ENCODE measurements around the gene ADCY9.

The ADCY9 gene

DNA sequence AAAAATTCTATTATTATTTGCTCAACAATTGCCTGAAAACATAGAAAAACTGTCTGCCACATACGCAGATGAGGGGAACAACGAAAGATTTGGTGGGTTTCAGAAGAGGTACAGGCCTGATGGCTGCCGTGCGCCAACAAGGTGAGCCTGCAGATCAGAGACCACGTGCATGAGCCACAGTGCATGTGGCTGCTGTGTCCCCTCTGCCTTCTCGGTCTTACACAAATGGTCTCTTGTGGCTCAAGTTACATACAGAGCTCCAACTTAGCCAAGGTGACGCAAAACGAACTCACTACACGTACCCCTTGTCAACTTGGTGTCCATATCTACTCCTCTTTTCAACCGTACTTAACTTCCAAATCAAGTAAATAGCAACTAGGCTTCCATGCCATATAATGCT lies 82.3 kb downstream of the ADCY9 start:
- DNase-seq, result no peak

DNA sequence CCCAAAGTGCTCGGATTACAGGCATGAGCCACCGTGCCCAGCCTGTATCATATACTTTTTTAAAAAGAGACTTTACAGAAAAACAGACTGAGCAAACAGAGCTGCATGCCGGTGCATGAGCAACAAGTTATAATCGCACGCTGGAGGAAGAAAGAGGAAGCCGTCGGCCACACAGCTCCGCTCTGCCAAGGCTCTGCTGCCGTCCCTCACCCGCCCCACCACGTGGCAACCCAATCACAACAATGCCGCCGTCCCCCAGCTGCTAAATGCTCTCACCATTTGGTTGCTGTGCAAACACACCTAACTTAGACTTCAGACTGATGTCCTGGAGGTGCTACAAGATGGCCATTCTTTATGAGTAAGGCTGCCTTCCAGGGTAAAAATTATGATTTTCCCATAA lies 83.5 kb downstream of the ADCY9 start:
- peak in 4 of 51 donors; percentile 4 to 12 (median 8) for DNase-seq

DNA sequence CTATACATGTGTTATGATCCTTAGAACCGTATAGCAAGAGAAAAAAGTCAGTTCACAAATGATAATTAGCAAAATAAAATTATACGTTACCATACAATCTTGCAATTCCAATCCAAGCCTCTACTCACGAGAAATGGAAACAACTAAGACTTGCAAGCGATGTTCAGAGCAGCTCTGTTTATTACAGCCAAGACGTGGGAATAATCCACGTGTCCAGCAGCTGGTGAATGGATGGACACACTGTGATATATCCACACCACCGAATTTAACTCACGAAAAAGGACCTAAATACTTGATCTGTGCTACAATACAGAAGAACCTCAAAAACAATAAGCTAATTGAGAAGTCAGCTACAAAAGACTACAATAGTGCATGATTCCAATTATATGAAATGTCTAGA lies 88.1 kb downstream of the ADCY9 start:
- no peak for DNase-seq

DNA sequence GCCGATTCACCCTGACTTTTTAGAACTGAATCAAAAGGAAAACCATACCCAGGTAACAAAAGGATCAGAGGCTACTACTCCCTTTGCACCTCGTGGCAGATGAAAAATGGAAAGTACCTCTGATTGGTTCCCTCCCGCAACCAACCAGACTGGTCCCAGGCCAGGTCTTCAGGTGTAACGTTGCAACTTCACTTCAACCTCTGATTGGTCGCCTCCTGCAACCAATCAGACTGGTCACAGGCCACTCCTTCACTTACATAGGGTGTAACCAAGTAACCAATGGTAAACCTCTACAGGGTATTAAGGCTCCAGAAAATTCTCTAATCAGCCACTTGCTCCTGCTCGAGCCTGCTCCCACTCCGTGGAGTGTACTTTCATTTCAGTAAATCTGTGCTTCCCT lies 89.4 kb downstream of the ADCY9 start:
- no peak for DNase-seq

DNA sequence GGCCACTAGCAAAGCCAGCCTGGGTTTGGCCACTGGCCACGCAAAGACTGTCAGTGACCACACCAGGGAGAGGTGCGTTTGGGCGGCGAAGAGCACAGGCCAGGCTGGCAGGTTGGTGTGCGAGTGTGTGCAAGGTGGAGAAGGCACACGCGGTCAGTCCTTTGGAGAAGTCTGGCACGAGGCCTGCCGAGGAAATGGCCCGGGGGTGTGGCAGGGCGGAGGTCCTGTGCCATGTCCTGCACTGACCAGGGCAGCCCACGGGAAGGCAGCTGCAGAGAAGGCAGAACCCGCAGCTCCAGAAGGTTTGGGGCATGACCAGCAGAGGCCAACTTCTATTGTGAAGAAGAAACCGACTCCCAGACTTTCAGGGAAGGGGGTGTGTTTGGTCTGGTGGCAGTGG lies 90.8 kb downstream of the ADCY9 start:
- no peak for DNase-seq

DNA sequence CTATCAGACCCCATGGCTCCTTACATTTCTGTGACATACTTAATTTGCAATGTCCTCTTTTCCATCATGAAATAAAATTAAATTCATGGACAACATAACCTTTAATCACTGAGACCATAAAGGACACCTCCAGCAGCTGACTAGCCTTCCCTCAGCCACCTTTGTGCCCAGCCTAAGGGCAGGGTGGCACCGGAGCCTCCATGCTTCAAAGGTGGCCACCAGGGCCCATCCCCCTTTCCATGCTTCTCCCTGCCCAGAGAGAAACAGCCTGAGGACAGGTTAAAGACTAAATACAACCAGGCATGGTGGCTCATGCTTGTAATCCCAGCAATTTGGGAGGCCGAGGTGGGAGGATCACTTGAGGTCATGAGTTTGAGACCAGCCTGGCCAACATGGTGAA lies 94.3 kb downstream of the ADCY9 start:
- DNase-seq, result no peak

DNA sequence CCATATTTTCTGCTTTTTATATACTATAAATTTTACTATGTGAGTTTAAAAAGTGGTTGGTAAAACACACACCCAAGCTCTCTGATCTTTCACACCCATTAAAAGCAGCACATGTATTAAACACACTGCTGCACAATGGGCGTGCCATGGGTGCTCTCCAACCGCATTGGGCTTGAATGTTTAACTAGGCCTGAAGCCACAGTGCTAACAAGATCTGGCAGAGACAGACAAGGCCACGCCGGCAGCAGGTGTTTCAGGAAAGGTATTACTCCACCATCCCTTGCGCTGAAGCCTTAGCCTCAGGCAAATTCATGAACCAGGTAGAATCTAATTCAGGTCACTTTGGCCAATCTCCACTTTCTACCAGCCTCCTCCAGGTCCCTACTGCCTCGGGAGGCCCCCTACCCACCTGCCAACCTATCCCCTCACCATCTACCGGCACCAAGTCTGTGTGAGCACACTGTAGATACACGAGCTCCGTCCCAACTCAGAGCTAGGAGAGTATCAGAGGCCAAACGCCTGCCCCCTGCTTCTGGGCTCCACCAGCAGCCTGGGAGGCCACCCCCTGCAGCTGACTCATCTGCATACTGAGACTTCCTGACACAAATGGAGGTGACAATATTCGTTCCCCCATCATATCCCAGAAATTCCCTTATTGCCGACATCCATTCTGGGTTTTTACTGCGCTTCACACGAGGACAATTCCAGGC lies 95.0 kb downstream of the ADCY9 start:
- no peak for DNase-seq

DNA sequence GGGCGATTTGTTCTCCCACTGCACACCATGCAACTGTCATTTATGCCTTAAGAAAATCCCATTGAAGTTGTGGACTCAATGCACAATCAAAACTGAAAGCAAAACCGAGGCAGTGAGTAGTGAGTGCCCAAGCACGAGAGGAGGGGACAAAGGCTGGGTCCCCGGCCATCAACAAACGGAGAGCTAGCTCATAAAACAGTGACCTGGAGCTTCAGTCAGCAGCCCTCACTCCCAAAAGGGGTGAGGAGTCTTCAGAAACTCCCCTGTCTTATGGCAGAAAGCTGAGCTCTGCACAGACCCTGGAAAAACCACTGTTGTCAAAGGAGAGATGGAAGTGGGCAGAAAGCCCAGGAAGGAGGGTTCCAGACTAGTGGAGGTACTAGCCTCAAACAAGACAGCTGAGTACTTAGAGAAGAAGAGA lies 96.9 kb downstream of the ADCY9 start:
- peak in 6 of 51 donors; percentile 4 to 24 (median 9) for DNase-seq

DNA sequence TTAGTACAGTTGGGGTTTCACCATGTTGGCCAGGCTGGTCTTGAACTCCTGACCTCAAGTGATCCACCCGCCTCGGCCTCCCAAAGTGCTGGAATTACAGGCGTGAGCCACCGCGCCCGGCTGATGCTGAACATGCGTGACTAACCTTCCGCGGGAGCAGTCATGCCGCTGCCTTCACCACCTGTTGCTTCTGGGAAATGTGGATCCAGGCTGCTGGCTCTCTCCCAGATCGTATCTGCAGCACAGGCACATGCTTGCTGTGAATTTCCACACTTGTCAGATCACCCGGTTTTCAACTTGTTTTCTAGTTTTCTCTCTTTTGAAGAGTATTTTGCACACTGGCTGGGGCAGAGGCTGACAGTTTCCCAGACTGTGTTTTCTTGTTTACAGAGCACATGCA lies 97.9 kb downstream of the ADCY9 start:
- no peak for DNase-seq

DNA sequence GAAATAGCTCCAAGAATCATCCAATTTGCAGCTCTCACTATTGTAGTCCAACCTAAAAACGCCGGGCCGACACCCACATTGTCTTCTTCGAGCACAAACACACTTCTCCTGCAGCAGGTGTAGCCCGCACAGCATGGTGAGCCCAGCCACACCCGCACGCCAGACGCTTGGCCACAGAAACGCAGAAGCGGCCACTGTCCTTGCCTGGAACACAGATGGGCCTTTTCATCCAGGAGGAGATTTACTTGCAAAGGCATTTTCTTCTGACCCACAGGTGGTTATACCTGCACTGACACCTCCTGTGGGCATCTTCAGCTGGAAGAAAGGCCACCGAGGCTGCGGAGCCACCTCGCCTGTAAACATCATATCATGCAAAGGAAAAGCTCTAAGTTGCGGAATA lies 98.4 kb downstream of the ADCY9 start:
- DNase-seq, result no peak

DNA sequence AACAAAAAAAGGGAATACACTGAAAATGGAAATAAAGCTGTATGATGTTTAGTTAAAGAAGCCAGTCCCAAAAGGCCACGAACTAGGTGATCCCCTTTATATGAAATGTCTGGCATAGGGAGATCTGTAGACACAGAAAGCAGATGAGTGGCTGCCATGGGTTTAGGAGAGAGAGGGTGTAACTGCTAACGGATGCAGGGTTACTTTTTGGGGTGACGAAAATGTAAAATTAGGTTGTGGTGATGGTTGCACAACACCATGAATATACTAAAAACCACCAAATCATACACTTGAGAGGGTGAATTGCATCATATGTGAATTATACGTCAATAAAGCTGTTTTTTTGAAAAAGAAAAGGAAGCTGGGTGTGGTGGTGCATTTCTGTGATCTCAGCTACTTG lies 99.6 kb downstream of the ADCY9 start:
- DNase-seq, result no peak

DNA sequence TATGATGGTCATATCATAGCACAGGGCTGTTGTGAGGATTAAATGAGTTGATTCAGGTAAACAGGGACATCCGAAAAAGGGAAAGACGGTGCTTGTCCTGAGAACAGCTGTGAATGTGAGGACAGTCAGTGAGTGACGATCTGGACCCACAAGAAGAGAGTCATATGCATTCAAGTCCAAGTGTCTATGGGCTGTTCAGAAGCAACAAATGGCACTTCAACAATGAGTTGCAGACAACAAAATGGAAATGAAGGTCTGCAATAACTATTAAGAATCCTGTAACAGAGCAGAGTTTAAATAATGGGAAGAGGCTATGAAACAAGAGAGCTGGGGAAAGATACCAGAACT lies 100.3 kb downstream of the ADCY9 start:
- no peak for DNase-seq

DNA sequence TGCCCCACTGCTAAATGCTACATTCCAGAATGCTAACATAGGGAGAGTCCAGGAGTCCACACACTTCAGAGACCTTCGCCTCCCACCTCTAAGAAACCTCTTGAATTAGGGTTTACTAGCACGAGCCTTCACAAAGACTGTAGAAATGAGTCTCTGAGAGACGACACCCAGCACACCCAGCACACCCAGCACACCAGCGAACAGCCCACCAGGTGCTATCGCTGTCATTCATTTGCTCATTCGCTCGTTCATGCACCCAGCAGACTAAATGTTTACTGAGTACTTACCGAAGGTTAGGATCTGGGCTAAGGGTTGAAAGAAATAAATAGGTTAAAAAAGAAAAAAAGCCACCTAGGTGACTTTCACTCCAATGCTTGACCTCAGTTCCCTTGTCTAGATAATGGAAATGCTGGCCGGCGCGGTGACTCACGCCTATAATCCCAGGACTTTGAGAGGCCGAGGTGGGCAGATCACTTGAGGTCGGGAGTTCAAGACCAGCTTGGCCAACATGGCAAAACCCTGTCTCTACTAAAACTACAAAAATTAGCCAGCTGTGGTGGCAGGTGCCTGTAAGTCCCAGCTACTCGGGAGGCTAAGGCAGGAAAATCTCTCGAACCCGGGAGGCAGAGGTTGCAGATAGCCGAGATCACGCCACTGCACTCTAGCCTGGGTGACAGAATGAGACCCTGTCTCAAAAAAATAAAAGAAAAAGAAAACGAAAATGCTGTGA lies 100.8 kb downstream of the ADCY9 start:
- no peak for DNase-seq

DNA sequence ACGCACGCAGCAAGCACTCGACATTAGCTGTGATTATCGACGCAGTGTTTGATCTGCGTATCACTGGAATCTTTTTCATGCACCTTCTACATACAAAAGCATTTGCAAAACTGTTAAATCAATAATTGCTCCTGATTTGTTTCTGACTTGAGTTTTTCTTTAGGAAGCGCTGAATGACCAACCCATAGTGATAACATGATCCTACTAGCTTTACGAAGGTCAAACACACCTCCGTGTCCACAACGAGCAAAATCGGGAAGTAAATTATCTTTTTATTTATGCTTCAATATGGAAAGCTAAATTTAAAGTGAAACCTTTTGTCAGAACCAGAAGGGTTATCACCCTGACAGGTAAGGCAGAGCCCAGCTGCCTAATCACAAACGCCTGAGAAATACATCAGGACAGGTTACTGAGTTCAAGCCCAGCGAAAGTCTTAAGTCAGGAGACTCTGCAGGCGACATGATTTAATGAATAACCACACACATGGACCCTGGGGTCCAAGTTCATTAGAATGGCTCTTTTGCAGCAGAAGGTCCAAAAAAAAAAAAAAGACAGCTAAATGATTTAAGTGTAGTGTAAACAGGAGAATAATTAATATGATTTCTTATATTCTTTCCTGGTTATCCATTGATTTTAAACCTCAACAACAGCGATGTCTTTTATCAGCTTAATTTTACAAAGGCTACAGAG lies 104.2 kb downstream of the ADCY9 start:
- no peak for DNase-seq

DNA sequence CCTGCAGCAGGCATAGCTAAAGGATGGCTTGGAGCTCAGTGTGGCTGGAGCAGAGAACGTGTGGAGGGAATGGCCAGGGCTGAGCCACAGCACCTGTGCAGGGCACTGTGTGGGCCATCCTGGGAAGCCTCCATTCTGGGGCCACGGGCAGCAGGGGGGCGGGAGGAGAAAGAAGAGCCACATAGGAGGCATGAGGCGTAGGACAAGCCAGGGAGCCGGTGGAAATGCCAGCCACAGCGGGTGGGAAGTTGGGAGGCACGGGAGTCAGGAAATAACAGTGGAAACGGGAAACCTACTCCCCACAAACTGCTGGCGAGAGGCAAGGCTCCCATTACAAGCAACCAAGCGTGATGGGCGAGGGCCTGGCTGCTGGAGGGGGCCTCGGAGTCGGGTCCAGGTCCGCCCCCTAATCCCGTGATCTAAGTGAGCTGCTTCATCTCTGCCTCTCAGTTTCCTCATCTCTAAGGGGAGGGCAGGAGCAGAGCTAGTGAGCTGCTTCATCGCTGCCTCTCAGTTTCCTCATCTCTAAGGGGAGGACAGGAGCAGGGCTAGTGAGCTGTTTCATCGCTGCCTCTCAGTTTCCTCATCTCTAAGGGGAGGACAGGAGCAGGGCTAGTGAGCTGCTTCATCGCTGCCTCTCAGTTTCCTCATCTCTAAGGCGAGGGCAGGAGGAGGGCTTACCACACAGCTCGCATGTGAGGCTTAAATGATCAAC lies 104.9 kb downstream of the ADCY9 start:
- DNase-seq, result no peak

DNA sequence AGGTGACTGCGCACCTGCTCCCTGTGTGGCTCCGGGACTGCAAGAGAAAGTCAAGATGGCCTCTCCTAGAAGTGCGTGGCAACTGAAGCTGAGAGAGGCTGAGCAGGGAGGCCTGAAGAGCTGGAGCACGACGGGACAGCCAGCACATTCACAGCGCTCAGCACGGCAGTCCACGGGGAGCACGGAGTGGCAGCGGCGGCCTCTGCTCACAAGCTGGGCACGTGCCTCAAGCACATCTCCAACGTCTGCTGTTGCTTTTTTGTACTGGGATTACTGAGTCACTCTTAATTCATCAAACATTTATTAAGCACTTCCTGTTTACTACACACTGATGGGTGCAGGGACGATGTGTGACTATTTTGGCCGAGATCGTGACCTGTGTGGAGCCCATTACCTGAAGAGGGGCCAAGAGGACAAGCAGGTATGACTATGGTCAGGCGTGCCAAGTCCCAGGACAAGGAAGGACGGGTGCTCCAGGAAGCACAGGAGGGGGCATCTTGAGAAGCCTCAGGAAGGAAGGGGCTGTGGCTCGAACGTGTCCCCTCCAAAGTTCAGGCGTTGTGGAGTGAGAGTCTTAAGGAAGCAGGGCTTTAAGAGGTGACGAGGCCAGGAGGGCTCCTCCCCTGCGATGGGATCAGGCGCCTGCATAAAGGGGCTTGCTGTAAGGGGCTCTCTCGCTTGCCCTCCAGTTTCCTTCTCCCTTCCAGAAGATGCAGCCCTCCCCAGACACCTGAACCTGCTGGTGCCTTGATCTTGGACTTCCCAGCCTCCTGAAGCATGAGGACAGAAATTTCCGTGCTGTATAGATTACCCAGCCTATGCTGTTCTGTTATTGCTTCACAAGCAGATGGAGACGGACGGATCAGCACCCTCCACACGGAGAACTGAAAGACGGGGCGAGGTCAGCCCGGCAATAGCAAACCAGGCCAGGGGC lies 105.8 kb downstream of the ADCY9 start:
- DNase-seq, result no peak

DNA sequence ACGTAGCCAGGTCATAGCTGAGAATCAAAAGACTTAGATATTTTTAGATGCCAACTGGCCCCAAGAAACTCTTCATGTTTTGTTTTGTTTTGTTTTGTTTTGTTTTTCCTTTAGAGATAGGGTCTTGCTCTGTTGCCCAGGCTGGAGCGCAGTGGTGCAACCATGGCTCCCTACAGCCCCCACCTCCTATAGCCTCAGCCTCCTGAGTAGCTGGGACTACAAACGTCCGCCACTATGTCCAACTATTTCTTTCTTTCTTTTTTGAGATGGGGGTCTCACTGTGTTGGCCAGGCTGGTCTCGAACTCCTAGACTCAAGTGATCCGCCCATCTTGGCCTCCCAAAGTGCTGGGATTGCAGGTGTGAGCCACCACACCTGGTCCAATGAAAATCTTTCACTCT lies 107.1 kb downstream of the ADCY9 start:
- no peak for DNase-seq

DNA sequence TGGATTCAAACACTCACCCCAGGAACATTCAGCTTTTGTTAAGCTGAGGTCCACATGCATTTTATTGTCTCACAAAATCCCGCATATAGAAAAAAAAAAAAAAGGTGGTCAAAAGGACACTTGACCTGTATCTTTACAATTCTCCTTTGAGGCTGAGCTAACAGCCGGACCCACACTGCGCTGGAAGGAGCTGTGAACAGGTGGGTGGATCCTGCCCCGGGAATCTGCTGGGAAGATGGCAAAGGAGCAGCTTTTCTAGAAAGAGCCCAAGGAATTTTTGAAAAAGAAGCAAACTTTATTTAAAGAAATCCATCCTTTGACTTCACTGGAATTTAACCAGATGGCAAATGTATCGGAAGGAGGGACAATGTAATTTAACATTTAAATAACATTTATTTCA lies 108.1 kb downstream of the ADCY9 start:
- no peak for DNase-seq

DNA sequence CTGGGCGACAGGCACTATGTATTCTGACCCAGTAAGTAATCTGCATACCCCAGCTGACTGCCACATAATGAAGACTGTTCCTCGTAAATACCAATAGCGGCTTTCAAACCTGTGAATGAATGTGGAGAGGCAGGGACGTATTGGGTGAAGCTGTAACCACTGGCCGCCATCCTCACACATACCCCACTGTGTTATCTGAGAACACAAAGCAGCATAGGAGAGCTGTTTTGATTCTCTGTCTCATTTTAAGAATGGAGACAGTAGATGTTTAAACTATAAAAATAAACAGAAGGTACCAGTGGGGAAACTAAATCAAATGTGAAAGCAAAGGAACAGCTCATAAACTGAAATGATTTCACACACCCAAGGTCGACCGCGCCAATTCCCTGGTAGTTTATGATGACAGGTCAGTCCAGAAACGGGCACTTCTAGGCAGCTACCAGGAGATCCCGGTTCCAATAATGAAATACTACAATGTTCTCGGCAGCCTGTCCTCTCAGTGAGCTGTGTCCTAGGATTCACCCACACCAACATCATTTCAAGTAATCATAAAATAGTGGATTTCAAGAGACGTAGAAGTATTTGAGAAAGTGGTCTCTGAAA lies 109.7 kb downstream of the ADCY9 start:
- no peak for DNase-seq

DNA sequence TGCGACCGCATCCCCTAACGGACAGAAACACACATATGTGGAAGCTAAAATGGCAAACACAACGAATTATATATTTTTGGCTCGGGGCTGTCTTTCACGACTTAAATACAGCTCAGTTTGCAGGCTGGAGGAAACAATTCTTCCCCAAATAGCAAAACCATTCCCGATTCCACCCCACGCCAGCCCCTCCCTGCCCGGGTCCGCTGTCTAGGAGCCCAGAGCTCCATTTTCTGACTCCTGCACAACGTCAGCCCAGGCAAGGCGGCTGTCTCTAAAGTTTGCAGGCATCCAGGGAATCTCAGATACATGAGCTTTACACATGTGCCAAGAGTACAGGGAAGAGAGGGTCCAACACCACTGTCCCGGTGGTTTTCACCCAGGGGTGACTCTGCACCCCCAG lies 110.5 kb downstream of the ADCY9 start:
- DNase-seq, result no peak

DNA sequence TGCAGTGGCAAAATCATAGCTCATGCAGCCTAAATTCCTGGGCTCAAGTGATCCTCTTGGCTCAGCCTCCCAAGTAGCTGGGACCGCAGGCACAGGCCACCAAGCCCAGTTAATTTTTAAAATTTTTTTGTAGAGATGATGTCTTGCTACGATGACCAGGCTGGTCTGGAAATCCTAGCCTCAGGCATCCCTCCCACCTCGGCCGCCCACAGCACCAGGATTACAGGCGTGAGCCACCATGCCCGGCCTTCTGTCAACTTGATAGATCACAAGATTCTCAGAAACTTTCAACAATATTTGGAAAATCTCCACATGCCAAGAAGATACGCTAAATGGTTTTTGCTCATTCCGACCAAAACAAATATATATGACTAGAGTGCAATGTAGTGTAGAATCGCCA lies 111.0 kb downstream of the ADCY9 start:
- DNase-seq, result no peak

Measured in hypothalamus (tissue), 51 donors.